Neuronal stem cell (in vitro differentiated cells): ENCODE data around the gene CACNB3.

Source experiments
- DNase-seq: peaks from one replicate; pipeline ENCODE4 v3.0.0-alpha.2; 2013; ENCODE audit warnings: low spot score
- H2AFZ ChIP-seq: one replicate; pipeline ENCODE4 v1.6.1; 2013; ENCODE audit warnings: mild to moderate bottlenecking, low read length, inconsistent platforms
- H2AK5ac ChIP-seq: 2 replicates; pipeline ENCODE4 v1.6.1; 2013; ENCODE audit warnings: low read depth, mild to moderate bottlenecking, inconsistent platforms, low read length, moderate library complexity, mixed read lengths
- H2BK120ac ChIP-seq: 2 replicates; pipeline ENCODE4 v1.6.1; 2013; ENCODE audit warnings: low read depth, mild to moderate bottlenecking, inconsistent platforms, low read length, moderate library complexity, mixed read lengths
- H2BK12ac ChIP-seq: one replicate; pipeline ENCODE4 v1.6.1; 2013; ENCODE audit warnings: low read length, inconsistent platforms
- H2BK15ac ChIP-seq: 2 replicates; pipeline ENCODE4 v1.6.1; 2013; ENCODE audit warnings: mild to moderate bottlenecking, low read length, inconsistent platforms, mixed read lengths
- H2BK5ac ChIP-seq: one replicate; pipeline ENCODE4 v1.6.1; 2013; ENCODE audit warnings: inconsistent platforms, mild to moderate bottlenecking, low read length, moderate library complexity
- H3K14ac ChIP-seq: one replicate; pipeline ENCODE4 v1.6.1; 2013; ENCODE audit warnings: low read length, inconsistent platforms
- H3K18ac ChIP-seq: 2 replicates; pipeline ENCODE4 v1.6.1; 2013; ENCODE audit warnings: low read length, inconsistent platforms
- H3K23ac ChIP-seq: 2 replicates; pipeline ENCODE4 v1.6.1; 2013; ENCODE audit warnings: low read depth, mild to moderate bottlenecking, mixed read lengths, low read length, inconsistent platforms; ENCODE audit not compliant: poor library complexity
- H3K27ac ChIP-seq: replicated peaks from 3 replicates; pipeline ENCODE4 v1.5.1; 2013; ENCODE audit warnings: low read length, inconsistent platforms
- H3K27me3 ChIP-seq, 3 experiments: 2 replicates each; pipeline ENCODE4 v1.6.1; 2013; ENCODE audit warnings: low read length in 3 of 3, mild to moderate bottlenecking in 2 of 3, inconsistent platforms in 1 of 3, low read depth in 1 of 3, mixed read lengths in 1 of 3, moderate library complexity in 1 of 3; ENCODE audit not compliant: control insufficient read depth in 3 of 3, insufficient read depth in 3 of 3
- H3K36me3 ChIP-seq, 2 donors: replicated peaks in 1 of 2; 2 replicates each; pipeline ENCODE4 v1.6.1; 2013; ENCODE audit warnings: low read length in 2 of 2; ENCODE audit not compliant: control insufficient read depth in 2 of 2, insufficient read depth in 2 of 2
- H3K4ac ChIP-seq: 2 replicates; pipeline ENCODE4 v1.6.1; 2013; ENCODE audit warnings: inconsistent platforms, mild to moderate bottlenecking, low read length, moderate library complexity
- H3K4me1 ChIP-seq, 2 donors: 1 replicate in 1 of 2; 2 replicates in 1 of 2; pipeline ENCODE4 v1.6.1; 2013; ENCODE audit warnings: low read length in 2 of 2, low read depth in 1 of 2; ENCODE audit not compliant: control insufficient read depth in 2 of 2, insufficient read depth in 1 of 2
- H3K4me2 ChIP-seq: one replicate; pipeline ENCODE4 v1.6.1; 2013; ENCODE audit warnings: mild to moderate bottlenecking, low read length, inconsistent platforms; ENCODE audit not compliant: insufficient read depth, poor library complexity, severe bottlenecking
- H3K4me3 ChIP-seq, 2 donors: 2 replicates each; pipeline ENCODE4 v1.5.1; 2013; ENCODE audit warnings: low read length in 2 of 2, mild to moderate bottlenecking in 2 of 2, inconsistent platforms in 1 of 2, moderate library complexity in 1 of 2
- H3K79me1 ChIP-seq: one replicate; pipeline ENCODE4 v1.6.1; 2013; ENCODE audit warnings: low read depth, mild to moderate bottlenecking, inconsistent platforms, low read length, moderate library complexity
- H3K9ac ChIP-seq: one replicate; pipeline ENCODE4 v1.6.1; 2013; ENCODE audit warnings: mild to moderate bottlenecking, low read depth, low read length, inconsistent platforms; ENCODE audit not compliant: poor library complexity
- H3K9me3 ChIP-seq, 2 donors: replicated peaks in 1 of 2; 2 replicates each; pipeline versions ENCODE3 to v1.6.1; 2013; ENCODE audit warnings: low read length in 2 of 2, mild to moderate bottlenecking in 2 of 2, inconsistent platforms in 1 of 2, low read depth in 1 of 2, mixed read lengths in 1 of 2, moderate library complexity in 1 of 2; ENCODE audit not compliant: control insufficient read depth in 2 of 2, insufficient read depth in 1 of 2
- H4K8ac ChIP-seq: one replicate; pipeline ENCODE4 v1.6.1; 2013; ENCODE audit warnings: low read depth, mild to moderate bottlenecking, inconsistent platforms, low read length, moderate library complexity
- H4K91ac ChIP-seq: one replicate; pipeline ENCODE4 v1.6.1; 2013; ENCODE audit warnings: low read length, low read depth, mild to moderate bottlenecking, inconsistent platforms; ENCODE audit not compliant: poor library complexity
- WGBS, 2 donors: extraction: QIAGEN DNeasy Blood & Tissue Kit; methylation state at CpG; one replicate each; pipeline ENCODE4 v1.1.7; 2013; ENCODE audit warnings: missing lambda C conversion rate in 2 of 2, mixed read lengths in 1 of 2; ENCODE audit not compliant: insufficient read length in 2 of 2, insufficient replicate concordance in 1 of 2; ENCODE audit errors: extremely low coverage in 2 of 2; 5-methylcytosine and 5-hydroxymethylcytosine counted together

CACNB3 gene

GRCh38 chr12:48819986-48820725 lies 1.9 kb downstream of the CACNB3 start:
- H3K4me2 ChIP-seq: no peak overlapping the region
- peaks cover 22 to 32% of the 10 kb centered on the region in 2 donors for H3K4me1 ChIP-seq
- no peak for DNase-seq
- peaks cover 11 to 34% of the 10 kb centered on the region in 2 donors for H3K36me3 ChIP-seq
- no peak overlapping the region for H3K4ac ChIP-seq
- no peak overlapping the region for H2BK120ac ChIP-seq
- H3K23ac ChIP-seq: peak overlapping the region; percentile 17
- H4K8ac ChIP-seq: no peak overlapping the region
- H3K9ac ChIP-seq: no peak overlapping the region
- H3K9me3 ChIP-seq: no peaks in the 10 kb centered on the region
- H3K4me3 ChIP-seq: no peak overlapping the region
- H3K27me3 ChIP-seq: peaks cover 0 to 12% (median 0%) of the 10 kb centered on the region in 3 experiments
- H2AFZ ChIP-seq: no peak overlapping the region
- no peak overlapping the region for H3K18ac ChIP-seq
- H2BK5ac ChIP-seq: no peak overlapping the region
- H2BK15ac ChIP-seq: no peak overlapping the region
- H3K14ac ChIP-seq: no peak overlapping the region
- H2BK12ac ChIP-seq: no peak overlapping the region
- peak overlapping the region; percentile 81 for H2AK5ac ChIP-seq
- H4K91ac ChIP-seq: no peak overlapping the region
- H3K79me1 ChIP-seq: peaks cover 2% of the 10 kb centered on the region
- WGBS, 2 donors: no CpG with 5 or more reads among the region's 5 CpGs
- no peak overlapping the region for H3K27ac ChIP-seq

- WGBS, 2 donors: no CpG with 5 or more reads among the region's 5 CpGs
- no peak overlapping the region for H3K4ac ChIP-seq
- peaks cover 25 to 51% of the 10 kb centered on the region in 2 donors for H3K36me3 ChIP-seq
- no peak overlapping the region for H4K8ac ChIP-seq
- no peak overlapping the region for H4K91ac ChIP-seq
- H3K27me3 ChIP-seq: peaks cover 0 to 5% (median 0%) of the 10 kb centered on the region in 3 experiments
- no peak overlapping the region for H3K27ac ChIP-seq
- H2BK12ac ChIP-seq: no peak overlapping the region
- peaks cover 11 to 20% of the 10 kb centered on the region in 2 donors for H3K4me1 ChIP-seq
- H2BK5ac ChIP-seq: no peak overlapping the region
- no peaks in the 10 kb centered on the region for H3K9me3 ChIP-seq
- H2BK15ac ChIP-seq: no peak overlapping the region
- no peak overlapping the region for H2AK5ac ChIP-seq
- no peak overlapping the region for H3K9ac ChIP-seq
- H2BK120ac ChIP-seq: no peak overlapping the region
- H3K4me2 ChIP-seq: no peak overlapping the region
- no peak overlapping the region for H2AFZ ChIP-seq
- H3K79me1 ChIP-seq: peaks cover 2% of the 10 kb centered on the region
- H3K14ac ChIP-seq: no peak overlapping the region
- H3K18ac ChIP-seq: no peak overlapping the region
- DNase-seq: no peak
- H3K23ac ChIP-seq: no peak overlapping the region
- H3K4me3 ChIP-seq: no peak overlapping the region
These were observed 3.8 kb downstream of the CACNB3 start for GRCh38 chr12:48822139-48822538.

GRCh38 chr12:48822711-48823110 lies 4.4 kb downstream of the CACNB3 start:
- no peak overlapping the region for H3K23ac ChIP-seq
- no peak overlapping the region for H3K18ac ChIP-seq
- H2BK12ac ChIP-seq: no peak overlapping the region
- H3K79me1 ChIP-seq: peaks cover 2% of the 10 kb centered on the region
- H2BK120ac ChIP-seq: no peak overlapping the region
- no peak overlapping the region for H3K4me2 ChIP-seq
- H3K4me3 ChIP-seq: no peak overlapping the region
- H3K4me1 ChIP-seq: peaks cover 5 to 16% of the 10 kb centered on the region in 2 donors
- H2AK5ac ChIP-seq: no peak overlapping the region
- no peaks in the 10 kb centered on the region for H3K27me3 ChIP-seq
- no peak overlapping the region for H3K27ac ChIP-seq
- peaks cover 30 to 57% of the 10 kb centered on the region in 2 donors for H3K36me3 ChIP-seq
- H3K14ac ChIP-seq: no peak overlapping the region
- H3K4ac ChIP-seq: no peak overlapping the region
- no peak overlapping the region for H2BK15ac ChIP-seq
- no peak overlapping the region for H2AFZ ChIP-seq
- WGBS, 2 donors: no CpG with 5 or more reads among the region's 2 CpGs
- H4K8ac ChIP-seq: no peak overlapping the region
- H3K9ac ChIP-seq: no peak overlapping the region
- no peak overlapping the region for H4K91ac ChIP-seq
- no peaks in the 10 kb centered on the region for H3K9me3 ChIP-seq
- H2BK5ac ChIP-seq: no peak overlapping the region
- DNase-seq: no peak

GRCh38 chr12:48823281-48823680 lies 5.0 kb downstream of the CACNB3 start:
- H2BK120ac ChIP-seq: no peak overlapping the region
- H2AFZ ChIP-seq: no peak overlapping the region
- H3K79me1 ChIP-seq: no peaks in the 10 kb centered on the region
- H3K27ac ChIP-seq: no peak overlapping the region
- H3K4me3 ChIP-seq: no peak overlapping the region
- H2BK5ac ChIP-seq: no peak overlapping the region
- no peaks in the 10 kb centered on the region for H3K9me3 ChIP-seq
- H3K18ac ChIP-seq: no peak overlapping the region
- no peak overlapping the region for H3K14ac ChIP-seq
- H2AK5ac ChIP-seq: no peak overlapping the region
- DNase-seq: no peak
- peaks cover 35 to 63% of the 10 kb centered on the region in 2 donors for H3K36me3 ChIP-seq
- no peaks in the 10 kb centered on the region for H3K27me3 ChIP-seq
- H3K9ac ChIP-seq: no peak overlapping the region
- H2BK15ac ChIP-seq: no peak overlapping the region
- peaks cover 3 to 13% of the 10 kb centered on the region in 2 donors for H3K4me1 ChIP-seq
- H2BK12ac ChIP-seq: no peak overlapping the region
- H3K4me2 ChIP-seq: no peak overlapping the region
- H4K8ac ChIP-seq: no peak overlapping the region
- no peak overlapping the region for H4K91ac ChIP-seq
- WGBS, 2 donors: no CpG with 5 or more reads among the region's 11 CpGs
- no peak overlapping the region for H3K4ac ChIP-seq
- peak overlapping the region; percentile 17 for H3K23ac ChIP-seq
